Measurements from ENCODE around the gene BCAS1. TPM values are rescaled to one million over a fixed set of nuclear protein-coding genes. Genes with fewer than 3 reads are reported as not detected.

BCAS1 gene
- total RNA-seq, 4 donors from 2014 or later: 0.32 TPM; not detected in 3

GRCh38 chr20:53954723-53955658, 115.4 kb downstream of the BCAS1 start:
- Histone ChIP-seq H3K36me3 (no peaks in the 10 kb centered on the region), H3K9me3 (no peaks in the 10 kb centered on the region), H3K27me3 (no peaks in the 10 kb centered on the region), H3K4me1 (no peaks in the 10 kb centered on the region), H3K4me3 (no peak overlapping the region), H3K27ac (no peak overlapping the region)
- in situ Hi-C loops (cut with MboI; ENCODE audit: low sequenced_read_pairs in 4 of 4) (no loop called here), intact Hi-C loops (cut with DNase I; ENCODE audit: low total_unique reads) (no loop called here)
- TF ChIP-seq CTCF (IDR thresholded peaks at IDR 0.05 in 4 of 5, conservative IDR thresholded peaks at IDR 0.05 in 1 of 5) (no peak), POLR2A (IDR thresholded peaks at IDR 0.05) (no peak)
- no peak for ATAC-seq
- no peak for DNase-seq

GRCh38 chr20:53952528-53953096, 117.8 kb downstream of the BCAS1 start:
- H3K27me3 ChIP-seq: no peaks in the 10 kb centered on the region
- in situ Hi-C loops (cut with MboI; ENCODE audit: low sequenced_read_pairs in 4 of 4): no loop called here
- no peaks in the 10 kb centered on the region for H3K4me1 ChIP-seq
- H3K4me3 ChIP-seq: no peak overlapping the region
- ATAC-seq (no peak), DNase-seq (no peak)
- H3K36me3 ChIP-seq: no peaks in the 10 kb centered on the region
- H3K9me3 ChIP-seq: no peaks in the 10 kb centered on the region
- H3K27ac ChIP-seq: no peak overlapping the region
- no peak for TF ChIP-seq CTCF (IDR thresholded peaks at IDR 0.05 in 4 of 5, conservative IDR thresholded peaks at IDR 0.05 in 1 of 5)
- no peak for TF ChIP-seq POLR2A (IDR thresholded peaks at IDR 0.05)
- intact Hi-C loops (cut with DNase I; ENCODE audit: low total_unique reads): no loop called here

GRCh38 chr20:53950578-53950977, 119.8 kb downstream of the BCAS1 start:
- Histone ChIP-seq H3K27ac (no peak overlapping the region), H3K4me1 (no peaks in the 10 kb centered on the region), H3K36me3 (no peaks in the 10 kb centered on the region), H3K27me3 (no peaks in the 10 kb centered on the region), H3K4me3 (no peak overlapping the region), H3K9me3 (no peaks in the 10 kb centered on the region)
- TF ChIP-seq POLR2A (IDR thresholded peaks at IDR 0.05) (no peak), CTCF (IDR thresholded peaks at IDR 0.05 in 4 of 5, conservative IDR thresholded peaks at IDR 0.05 in 1 of 5) (no peak)
- no peak for DNase-seq
- in situ Hi-C loops (cut with MboI; ENCODE audit: low sequenced_read_pairs in 4 of 4) (no loop called here), intact Hi-C loops (cut with DNase I; ENCODE audit: low total_unique reads) (no loop called here)
- ATAC-seq: no peak

GRCh38 chr20:53950031-53950430, 120.4 kb downstream of the BCAS1 start:
- no peak for TF ChIP-seq POLR2A (IDR thresholded peaks at IDR 0.05)
- no peak for TF ChIP-seq CTCF (IDR thresholded peaks at IDR 0.05 in 4 of 5, conservative IDR thresholded peaks at IDR 0.05 in 1 of 5)
- in situ Hi-C loops (cut with MboI; ENCODE audit: low sequenced_read_pairs in 4 of 4) (no loop called here), intact Hi-C loops (cut with DNase I; ENCODE audit: low total_unique reads) (no loop called here)
- no peaks in the 10 kb centered on the region for H3K36me3 ChIP-seq
- no peak overlapping the region for H3K4me3 ChIP-seq
- H3K9me3 ChIP-seq: no peaks in the 10 kb centered on the region
- DNase-seq: no peak
- no peaks in the 10 kb centered on the region for H3K4me1 ChIP-seq
- ATAC-seq: no peak
- H3K27ac ChIP-seq: no peak overlapping the region
- no peaks in the 10 kb centered on the region for H3K27me3 ChIP-seq
